GM21723 (cell line): ENCODE measurements around the gene TAF4B.
"Not testable (repeated sequence)": the region's sequence is repeated elsewhere in the genome, so short reads cannot be mapped to it uniquely, and the experiment has no call there.

Experiments used
- ATAC-seq: cut with Tn5 transposase; IDR thresholded peaks from one replicate; pipeline ENCODE4 v1.9.1; 2021; ENCODE audit warnings: mild to moderate bottlenecking, moderate library complexity; ENCODE audit not compliant: unreplicated experiment

TAF4B gene

DNA sequence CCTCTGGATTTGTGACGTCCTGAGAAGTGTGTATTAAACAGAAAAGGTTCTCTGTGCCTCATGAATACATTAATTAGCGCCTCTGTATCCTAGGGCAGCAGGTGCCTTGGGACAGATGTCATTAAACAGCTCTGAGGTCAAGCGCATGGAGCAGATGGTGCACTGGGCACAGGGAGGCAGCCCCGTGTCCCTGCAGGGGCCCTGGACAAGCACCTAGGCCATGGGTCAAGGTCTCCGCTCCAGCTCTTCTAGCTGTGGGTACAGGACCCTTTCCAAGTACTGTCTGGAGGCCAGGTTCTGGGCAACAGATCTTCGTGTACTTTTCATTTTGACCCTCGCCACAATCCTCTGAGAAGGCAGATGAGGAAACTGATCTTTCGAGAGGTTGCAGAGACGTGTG, 195.7 kb downstream of the TAF4B start:
- ATAC-seq: no peak

DNA sequence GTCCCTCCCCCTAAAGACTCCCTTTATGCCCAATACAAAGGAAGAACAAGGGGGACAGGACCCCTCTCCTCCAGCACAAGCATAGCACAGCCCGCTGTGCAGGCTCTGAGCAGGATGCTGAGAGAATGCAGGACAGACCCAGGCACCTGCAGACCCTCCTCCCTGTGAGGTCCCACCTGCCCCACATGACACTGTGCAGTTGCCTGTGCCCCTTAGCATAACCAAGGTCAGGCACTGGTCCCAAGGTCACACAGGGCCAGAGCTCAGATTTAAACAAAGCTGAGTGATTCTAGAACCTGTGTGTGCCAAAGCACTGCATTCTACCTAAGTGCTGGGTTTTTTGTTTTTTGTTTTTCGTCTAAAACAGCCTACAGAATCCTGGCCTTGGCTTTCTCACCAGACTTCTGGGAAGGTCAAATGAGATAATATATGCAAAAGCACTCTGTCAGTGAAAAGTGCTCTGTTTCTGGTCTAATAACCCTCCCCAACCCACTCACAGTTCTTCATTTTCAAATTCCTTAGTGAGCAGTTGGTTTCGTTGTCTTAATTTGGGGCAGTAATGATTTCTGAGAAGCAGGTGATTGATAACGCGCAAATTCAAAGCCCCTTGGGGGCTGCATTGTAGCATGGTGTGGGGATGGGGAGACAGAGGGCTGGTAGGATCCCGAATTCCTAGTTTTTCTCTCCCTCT, 196.4 kb downstream of the TAF4B start:
- ATAC-seq: peak; percentile 87

DNA sequence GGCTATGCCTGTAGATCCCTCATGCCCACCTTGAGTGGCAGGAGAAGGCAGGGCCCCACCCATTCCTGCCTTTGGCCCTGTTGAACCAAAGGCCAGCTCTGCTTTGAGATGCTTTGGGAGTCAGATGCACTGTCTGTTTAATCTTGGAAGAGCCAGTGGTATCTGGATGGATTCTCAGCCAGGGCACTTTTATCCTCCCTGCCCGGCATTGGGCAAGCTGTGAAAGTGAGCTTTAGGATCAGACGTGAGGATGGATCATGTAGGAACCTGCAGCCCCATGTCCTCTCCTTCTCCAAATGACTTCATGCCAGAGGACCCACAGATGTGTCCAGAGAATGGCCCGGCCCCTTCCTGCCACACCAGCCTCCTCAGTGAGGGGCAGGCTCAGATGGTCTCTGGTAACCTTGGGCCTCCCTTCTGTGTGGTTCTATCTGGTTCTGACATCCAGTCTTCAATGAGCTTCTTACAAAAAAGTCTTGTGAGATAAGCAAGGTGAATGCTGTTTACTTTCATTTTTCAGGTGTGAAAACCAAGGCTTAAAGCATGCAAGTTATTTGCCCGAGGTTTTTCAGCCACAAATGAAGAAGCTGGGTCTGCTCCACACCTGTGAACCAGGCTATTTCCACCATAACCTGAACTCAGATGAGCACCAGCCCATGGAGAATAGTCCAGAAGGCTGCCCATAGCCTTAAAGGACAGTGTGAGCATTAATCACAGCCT, 198.3 kb downstream of the TAF4B start:
- ATAC-seq: peak; percentile 29

DNA sequence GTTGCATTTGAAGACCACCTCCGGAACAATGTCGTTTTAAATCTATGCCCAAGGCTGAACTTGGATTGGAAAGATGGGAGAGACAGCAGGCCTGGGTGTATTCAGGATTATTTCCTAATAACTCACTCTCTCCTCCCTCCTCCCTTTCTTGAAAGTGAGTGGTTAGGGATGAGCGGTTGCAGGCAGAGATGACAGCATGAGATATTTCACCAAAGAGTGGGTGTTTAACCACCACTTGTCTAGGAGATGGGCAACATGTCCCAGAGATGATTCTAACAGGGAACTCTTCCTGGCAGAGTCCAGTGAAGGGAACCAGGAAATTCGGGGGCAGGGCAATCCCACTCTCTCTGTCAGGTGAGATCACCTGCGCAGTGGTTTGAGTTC, 198.9 kb downstream of the TAF4B start:
- no peak for ATAC-seq

DNA sequence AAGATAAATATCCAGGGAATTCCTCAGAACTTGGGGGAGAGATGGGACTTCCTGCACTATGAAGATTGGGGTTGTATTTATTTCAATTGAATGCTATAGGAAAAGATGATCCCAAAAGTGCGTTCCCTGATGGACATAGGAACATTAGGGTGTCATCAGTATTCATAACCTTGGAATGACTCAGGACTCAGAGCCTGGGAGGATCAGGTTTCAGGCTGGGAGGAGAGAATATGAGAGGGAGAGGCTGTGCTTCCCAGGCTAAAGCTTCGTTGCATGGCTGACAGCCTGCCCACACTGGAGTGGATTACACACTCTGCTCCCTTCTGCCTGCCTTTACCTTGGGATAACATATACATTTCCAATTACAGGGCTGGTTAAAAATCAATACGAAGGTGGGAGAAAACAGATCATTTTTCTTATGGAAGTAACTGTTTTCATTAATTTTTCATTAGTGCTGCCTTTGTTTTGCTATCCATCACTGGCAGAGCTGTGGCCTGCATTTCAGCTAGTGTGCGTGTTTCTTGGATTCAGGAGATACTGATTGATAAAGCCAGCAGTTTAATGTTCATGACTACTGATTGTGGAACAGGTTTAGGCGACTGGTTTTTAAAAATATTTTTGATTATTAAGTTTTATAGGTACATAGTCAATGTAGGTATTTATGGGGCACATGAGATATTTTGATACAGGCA, 203.4 kb downstream of the TAF4B start:
- ATAC-seq: no peak

DNA sequence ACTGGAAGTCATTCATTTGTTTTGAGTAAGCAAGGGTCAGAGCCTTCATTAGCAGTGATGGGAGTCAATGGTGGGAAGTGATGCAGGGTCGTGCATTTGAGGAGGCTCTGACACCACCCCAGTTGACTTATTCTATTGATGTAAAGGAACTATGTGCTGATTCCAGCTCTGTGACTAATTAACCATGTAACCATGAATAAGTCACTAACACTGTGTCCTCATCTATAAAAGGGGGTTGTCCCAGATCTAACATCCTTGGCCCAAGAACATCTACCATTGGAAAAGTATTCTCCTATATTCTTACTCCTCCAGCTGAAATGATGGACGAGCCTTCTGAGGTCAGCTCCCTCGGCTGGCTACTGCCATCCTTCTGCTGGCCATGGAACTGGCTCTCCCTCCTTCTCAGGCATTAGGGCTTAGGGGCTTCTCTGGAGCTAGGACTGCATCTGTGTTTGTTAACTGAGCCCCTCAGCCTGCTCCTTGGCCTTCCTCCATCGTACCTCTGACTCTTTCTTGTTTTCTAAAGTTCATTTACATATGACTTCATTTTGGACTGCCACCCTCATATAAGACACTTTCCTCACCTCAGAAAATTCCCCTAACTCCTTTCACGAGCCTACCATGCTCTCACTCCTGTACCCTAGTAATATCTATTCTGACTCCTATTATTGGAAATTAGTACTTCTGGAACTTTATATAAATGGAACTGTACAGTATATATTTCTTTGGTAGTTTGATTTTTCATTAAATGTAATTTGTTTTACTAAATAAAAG, 206.6 kb downstream of the TAF4B start:
- peak; percentile 53 for ATAC-seq

DNA sequence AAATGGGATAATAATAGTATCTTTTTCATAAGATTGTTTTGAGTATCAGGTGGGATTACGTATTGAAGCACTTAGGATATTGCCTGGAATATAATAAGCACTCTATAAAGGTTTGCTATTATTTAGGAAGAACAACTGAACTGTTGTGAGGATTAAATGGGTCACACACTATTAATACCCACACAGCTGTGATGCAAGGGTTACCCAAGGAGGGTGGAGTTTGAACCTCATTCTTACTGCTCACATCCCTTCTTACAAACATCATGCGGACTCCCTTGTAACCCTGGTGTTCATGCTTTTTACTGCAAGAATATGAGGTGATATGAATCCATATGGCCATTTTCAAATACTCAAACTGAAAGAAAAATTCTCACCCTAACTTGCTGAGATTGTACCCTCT, 208.6 kb downstream of the TAF4B start:
- no peak for ATAC-seq

DNA sequence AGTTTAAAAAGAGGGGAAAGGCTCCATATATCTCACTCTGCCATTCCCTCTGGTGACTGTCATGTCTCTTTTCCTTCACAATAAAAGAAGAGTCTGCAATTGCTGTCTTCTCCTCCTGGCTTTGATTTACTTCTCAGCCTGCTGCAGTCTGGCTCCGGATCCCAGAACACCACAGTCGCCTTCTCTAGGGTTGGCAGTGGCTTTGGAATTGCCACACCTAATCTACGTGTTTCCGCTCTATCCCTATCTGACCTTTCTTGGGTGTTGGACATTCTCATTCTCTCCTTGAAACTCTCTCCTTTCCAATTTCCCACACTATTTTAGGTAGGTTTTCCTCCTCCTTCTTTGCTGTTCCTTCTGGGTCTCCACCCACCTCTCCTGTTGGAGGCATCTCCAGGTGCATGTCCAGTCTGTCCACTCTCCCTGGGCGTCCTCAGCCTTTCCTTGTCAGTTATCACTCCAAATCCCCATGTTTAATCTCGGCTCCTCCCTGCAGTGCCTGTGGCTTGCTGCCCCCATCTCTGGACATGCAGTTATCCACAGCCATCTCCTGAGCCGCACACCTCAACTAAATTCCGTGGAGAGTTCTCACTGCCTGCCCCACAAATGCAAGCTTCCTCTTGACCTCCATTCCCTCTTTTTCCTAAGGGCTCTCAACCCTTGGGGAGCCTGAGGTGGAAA, 209.3 kb downstream of the TAF4B start:
- ATAC-seq: no peak

DNA sequence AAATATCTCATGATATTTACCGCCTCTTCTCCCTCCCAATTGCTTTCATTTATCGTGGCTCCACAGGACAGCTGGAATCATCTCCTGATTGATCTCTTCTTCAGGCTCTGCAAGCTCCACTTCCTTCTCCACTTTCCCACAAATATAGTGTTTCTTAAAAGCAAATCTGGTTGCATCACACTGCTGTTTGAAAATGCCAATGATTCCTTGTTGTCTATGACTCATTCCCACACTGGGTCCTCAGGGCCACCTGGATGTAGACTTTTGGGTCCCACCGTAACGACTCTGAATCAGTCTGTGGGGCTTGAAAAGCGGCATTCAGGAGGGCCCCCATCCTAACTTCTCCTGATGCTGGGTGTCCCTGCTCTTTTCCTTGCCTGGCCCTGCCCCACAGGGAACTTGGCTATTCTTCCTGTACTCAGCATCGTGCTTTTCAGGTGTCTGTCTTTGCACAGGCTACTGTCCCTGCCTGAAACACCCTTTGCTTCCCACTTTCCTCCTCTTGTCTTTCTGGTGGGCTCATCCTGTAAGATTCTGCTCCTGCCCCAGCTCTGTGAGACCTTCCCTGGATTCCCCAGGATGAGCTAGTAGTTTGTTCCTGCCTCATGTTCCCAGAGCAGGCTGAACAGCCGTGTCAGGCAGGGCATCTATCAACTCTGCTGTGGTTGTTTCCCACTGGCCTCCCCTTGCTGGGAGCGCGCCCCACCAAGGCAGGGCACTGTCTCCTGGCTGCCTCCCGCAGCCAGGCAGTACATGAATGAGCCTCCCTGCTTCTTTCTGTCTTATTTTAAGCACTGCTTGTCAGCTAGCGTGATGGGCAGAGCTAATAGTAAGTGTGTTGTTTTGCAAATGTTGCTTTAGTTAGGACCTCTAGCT, 210.2 kb downstream of the TAF4B start:
- ATAC-seq: no peak

DNA sequence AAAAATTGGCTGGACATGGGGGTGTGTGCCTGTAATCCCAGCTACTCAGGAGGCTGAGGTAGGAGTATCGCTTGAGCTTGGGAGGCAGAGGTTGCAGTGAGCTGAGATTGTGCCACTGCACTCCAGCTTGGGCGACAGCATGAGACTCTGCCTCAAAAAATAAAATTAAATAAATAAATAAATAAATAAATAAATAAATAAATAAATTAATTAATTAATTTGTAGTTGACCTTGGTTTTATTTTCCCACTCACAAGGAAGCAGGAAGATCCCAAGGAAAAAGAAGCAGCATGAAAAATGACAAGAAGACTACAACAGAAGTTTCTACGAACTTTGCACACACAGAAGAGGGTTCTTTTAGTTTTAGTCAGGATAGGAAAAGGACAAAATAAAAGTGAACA, 211.4 kb downstream of the TAF4B start:
- ATAC-seq: not testable (repeated sequence)

DNA sequence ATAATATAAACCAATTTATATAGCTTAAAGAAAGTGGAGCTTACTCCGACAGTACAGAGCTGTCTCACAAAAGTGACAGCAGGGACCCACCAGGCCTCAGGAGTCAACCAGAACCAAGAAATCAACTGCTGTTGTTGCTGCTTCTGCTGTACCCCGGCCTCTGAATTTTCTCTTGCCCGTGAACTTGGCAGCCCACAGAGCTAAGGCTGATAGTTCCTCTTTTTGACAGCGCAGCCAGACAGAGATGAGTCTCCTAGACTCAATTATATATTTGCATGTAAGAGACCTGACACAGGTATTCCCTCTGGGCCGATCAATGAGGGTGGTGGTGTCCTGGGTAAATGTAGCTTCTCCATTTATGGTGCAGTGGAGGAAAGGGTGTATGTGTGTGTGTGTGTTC, 212.7 kb downstream of the TAF4B start:
- peak; percentile 98 for ATAC-seq

DNA sequence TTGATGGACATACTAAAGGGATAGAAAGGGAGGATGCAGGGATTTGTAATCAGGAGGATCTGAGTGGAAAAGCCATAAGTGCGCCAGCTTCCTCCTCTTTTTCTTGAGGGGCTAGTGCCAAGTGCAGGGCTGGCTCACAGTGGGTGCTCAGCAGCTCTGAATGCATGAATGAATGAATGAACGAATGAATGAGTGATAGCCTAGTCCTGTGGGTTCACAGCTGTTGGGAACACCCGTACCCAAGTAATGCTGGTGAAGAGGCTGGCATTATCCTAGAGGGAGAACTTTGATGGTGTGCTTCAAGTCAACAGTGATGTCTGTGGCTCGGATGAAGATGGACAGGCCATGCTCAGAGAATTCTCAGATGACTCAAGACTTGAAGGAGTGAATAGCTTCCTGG, 213.3 kb downstream of the TAF4B start:
- no peak for ATAC-seq

DNA sequence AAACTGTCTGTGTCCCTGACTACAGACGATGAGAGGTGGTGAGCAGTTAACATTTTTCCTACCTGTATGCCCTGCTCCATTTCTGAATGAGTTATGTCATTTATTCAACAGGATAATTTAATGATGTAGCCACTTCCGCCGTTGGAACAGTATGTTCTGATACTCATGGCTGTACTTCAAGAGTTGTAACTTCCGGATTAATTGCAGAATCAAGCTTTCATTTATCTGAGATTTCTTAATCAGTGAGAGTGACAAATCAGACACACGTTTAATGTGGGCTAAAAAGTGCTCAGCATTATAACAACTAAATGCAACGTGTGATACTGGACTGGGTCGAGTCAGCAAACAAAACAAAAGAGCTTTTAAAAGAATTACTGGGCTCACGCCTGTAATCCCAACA, 214.4 kb downstream of the TAF4B start:
- ATAC-seq: no peak
